Endometrium (tissue), 2 donors: ENCODE measurements around the gene ASIC3.
"Not testable (repeated sequence)": the region's sequence is repeated elsewhere in the genome, so short reads cannot be mapped to it uniquely, and the experiment has no call there.

Experiments
- FAIRE-seq: peaks from 2 replicates; lab custom pipeline; 2012; peaks lifted over from hg19 to GRCh38; lab: Jason Lieb, UNC
- donor health status: control.
- donor health status: control.

ASIC3 gene

DNA sequence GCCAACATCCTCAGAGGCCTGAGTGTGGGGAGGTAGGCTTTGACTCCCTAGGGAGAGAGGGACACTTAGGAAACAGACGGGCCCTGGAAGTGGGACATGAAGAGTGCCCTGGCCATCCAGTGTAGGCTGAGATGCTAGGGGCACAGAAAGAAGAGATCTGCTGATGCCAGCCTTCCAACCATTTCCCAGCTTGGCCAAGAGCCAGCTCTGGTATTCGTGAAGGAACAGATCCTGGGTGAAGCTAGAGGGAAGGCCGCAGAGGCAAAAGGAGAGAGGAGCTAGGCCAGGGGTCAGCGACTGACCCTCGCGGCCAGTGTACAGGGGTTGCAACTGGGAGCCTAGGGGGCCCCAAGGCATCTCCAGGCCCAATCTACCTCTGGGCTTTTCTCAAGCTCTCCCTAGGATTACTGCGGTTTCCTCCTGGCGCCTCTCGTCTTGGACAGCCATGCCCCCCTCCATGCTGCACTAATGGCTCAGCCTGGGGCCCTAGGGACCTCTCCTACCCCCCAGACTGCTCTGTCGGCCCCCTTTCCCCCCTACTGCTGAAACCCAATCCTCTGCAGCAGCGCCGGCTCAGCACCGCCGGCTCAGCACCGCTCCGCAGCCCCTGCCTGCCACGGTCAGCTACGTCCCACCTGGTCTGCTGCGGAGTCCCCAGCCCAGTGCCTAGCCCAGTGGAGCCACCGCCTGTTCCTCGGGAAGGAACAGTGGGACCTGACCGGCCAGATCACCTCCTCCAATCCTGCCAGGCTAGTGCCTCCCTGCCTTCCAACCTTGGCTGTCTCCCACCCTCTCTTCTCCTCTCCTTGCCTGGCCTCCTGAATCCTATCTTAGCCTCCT, at the start of gene ASIC3:
TSS of gene ASIC3 (plus strand) at position 556 of the 840 bp plus-strand sequence. CDS start 355 bp downstream, outside the sequence.
- no peak for FAIRE-seq

DNA sequence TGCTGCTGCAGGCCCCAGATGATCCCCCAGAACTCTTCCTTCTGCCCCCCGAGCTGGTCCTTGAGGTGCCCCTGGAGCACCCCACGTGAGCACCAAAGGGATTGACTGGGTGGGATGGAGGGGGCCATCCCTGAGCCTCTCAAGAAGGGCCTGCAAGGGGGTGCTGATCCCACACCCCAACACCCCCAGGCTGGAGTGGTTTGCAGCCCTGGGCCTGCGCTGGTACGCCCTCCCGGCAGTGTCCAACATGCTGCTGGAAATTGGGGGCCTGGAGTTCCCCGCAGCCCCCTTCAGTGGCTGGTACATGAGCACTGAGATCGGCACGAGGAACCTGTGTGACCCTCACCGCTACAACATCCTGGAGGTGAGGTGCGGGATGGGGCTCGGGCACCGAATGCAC, 49.3 kb upstream of the ASIC3 start:
- no peak for FAIRE-seq

DNA sequence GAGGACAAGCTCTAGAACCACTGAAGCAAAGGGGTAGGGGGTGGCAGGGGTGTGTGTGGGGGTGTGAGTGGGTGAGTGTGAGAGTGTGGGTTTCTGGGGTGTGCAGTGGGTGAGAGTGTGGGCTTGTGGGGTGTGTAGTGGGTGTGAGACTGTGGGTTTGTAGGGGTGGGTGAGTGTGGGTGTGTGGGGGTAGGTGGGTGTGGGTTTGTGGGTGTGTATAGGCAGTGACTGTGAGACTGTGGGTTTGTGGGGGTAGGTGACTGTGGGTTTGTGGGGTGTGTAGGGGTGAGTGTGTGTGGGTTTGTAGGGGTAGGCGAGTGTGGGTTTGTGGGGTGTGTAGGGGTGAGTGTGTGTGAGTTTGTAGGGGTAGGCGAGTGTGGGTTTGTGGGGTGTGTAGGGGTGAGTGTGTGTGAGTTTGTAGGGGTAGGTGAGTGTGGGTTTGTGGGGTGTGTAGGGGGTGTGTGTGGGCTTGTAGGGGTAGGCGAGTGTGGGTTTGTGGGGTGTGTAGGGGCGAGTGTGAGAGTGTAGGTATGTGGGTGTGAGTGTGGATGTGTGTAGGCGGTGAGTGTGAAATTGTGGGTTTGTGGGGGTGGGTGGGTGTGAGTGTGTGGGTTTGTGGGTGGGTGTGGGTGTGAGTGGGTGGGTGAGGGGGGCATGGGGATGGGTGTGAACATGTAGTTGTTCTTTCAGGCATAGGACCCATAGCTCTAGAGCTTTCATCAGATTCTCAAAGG, 48.7 kb upstream of the ASIC3 start:
- no peak for FAIRE-seq

DNA sequence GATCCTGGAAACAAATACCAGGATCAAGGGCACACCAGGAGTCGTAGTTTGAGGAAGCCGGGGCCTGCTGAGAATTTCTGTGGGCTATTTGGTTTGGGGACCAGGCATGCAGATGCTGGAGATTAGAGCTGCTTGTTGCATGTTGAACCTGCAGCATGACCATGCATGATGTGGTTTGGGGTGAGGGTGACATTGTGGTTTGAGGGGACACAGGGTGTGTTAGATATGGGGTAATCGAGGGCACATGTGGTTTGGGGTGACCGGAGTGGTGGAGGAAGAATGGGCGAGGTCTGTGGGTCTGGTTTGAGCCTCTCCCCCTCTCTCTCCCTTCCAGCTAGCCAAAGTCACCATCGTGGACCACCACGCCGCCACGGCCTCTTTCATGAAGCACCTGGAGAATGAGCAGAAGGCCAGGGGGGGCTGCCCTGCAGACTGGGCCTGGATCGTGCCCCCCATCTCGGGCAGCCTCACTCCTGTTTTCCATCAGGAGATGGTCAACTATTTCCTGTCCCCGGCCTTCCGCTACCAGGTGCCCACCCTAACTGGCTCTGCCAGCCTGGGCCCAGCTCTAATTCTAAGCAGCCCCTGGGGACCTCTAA, 47.3 kb upstream of the ASIC3 start:
- FAIRE-seq, result no peak

DNA sequence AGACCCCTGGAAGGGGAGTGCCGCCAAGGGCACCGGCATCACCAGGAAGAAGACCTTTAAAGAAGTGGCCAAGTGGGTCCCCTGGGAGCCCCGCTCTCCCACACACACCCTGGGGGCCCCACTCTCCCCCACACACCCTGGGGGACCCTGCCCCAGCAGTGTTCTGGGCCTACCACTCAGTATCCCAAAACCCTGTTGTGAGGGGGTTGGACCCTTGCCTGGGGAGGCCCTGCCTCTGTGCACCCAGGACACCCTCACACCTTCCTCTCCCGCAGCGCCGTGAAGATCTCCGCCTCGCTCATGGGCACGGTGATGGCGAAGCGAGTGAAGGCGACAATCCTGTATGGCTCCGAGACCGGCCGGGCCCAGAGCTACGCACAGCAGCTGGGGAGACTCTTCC, 46.8 kb upstream of the ASIC3 start:
- no peak for FAIRE-seq

DNA sequence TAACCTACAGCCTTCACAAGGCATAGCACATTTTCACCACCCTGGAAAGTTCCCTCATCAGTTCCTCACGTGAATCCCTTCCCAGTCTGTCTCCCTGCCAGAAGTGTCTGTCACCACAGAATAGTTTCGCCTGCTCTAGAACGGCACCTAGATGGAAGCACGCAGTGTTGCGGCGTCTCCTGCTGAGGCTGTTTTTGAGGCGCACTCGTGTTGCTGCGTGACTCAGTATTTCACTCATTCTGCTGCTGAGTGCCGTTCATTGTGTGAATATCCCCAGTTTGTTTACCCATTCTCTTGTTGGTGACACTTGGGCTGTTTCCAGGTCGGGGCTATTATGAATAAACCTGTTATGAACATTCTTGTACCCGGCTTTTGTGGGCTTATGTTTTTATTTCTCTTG, 44.8 kb upstream of the ASIC3 start:
- no peak for FAIRE-seq

DNA sequence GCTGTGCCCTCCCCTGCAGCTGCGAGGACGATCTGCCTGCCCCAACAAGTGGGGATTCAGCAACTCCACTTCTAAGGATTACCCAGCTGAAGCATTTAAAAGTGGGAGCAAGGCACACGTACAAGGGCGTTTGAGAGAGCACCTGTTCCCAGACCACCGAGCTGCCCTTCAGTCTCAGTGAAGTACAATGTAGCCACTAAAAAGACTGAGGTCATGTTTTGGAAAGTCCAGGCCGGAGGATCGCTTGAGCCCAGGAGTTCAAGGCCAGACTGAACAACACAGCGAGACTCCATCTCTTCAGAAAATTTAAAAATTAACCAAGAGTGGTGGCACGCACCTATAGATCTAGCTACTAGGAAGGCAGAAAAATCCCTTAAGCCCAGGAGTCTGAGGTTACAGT, 42.8 kb upstream of the ASIC3 start:
- FAIRE-seq, result no peak

DNA sequence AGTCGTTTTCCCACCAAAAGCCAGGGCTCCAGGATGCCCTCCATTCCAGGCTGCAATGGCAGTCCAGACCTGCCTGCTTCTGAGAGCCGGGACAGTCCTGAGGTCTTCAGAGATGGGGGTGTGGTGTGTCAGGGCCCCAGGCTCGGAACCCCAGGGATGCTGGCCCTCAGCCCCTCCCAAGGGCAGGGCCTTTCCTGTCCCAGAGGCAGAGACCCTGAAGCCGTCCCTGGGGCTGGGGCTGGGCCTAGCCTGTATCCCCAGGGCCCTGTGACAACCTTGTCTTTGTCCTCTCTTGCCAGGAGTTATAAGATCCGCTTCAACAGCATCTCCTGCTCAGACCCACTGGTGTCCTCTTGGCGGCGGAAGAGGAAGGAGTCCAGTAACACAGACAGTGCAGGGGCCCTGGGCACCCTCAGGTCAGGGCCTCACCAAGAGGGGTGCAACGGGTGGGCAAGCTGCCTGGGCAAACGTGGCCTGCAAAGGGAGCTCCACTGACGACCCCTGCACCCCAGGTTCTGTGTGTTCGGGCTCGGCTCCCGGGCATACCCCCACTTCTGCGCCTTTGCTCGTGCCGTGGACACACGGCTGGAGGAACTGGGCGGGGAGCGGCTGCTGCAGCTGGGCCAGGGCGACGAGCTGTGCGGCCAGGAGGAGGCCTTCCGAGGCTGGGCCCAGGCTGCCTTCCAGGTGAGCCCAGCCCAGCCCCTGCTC, 41.6 kb upstream of the ASIC3 start:
- no peak for FAIRE-seq

DNA sequence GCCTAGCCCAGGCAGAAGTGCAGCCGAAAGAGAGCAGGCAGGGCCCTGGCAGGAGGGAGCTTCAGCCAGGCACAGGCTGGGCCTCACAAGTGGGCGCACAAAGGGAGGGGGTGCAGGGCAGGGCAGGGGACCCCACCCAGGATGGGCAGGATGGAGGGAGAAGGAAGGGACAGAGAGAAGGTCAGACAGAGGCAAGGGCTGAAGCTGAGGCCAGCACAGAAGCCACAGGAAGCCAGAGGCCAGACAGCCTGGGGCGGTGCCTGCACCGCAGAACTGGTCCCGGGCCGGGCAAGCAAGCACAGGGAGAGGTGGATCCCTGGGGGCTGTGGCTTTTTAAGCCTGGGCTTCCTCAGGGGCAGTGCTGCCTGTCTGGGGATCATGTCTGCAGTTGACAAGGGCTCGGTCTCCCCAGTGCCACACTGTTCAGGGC, 40.8 kb upstream of the ASIC3 start:
- FAIRE-seq, result no peak

DNA sequence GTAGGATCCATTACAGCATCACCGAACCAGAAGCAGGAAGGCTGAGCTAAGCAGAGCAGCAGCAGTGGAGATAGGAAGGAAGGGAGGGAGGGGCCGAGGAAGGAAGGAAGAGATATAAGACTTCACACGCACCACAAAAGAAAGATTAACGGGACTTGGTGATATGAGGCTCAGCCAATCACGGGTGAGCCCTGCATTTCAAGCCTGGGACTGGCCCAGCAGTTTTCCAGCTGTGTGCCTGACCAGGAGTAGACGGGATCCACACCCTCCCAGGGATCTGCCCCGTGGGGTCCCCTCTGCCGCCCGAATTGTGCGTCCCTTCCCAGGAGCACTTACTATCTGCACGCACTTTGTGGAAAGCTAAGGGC, 40.2 kb upstream of the ASIC3 start:
- FAIRE-seq, result no peak

DNA sequence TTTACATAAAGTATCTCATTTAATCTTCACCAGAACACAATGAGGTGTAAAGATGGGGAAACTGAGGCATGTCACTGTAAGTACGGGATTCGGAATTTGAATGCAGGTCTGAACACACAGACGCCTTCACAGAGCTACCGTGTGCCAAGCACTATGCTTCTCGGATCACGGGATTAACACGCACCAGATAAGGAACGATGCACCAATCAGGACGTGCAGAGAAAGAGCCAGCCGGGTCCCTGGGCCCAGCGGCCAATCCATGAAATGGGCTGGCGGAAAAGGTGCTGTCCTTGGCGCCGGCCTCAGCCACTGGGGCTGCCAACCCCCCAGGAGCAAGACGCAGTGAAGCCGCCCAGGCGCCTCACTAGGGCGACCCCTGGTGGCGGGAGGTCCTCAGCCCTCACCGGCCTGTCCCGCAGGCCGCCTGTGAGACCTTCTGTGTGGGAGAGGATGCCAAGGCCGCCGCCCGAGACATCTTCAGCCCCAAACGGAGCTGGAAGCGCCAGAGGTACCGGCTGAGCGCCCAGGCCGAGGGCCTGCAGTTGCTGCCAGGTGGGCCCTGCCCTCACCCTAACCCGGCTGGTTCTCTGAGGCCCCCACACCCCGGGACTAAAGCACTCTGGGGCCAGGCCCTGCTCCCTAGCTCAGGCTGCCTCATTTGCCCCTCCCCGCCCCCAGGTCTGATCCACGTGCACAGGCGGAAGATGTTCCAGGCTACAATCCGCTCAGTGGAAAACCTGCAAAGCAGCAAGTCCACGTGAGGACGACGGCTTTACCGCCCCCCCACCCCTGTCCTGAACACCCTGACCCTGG, 39.6 kb upstream of the ASIC3 start:
- no peak for FAIRE-seq

DNA sequence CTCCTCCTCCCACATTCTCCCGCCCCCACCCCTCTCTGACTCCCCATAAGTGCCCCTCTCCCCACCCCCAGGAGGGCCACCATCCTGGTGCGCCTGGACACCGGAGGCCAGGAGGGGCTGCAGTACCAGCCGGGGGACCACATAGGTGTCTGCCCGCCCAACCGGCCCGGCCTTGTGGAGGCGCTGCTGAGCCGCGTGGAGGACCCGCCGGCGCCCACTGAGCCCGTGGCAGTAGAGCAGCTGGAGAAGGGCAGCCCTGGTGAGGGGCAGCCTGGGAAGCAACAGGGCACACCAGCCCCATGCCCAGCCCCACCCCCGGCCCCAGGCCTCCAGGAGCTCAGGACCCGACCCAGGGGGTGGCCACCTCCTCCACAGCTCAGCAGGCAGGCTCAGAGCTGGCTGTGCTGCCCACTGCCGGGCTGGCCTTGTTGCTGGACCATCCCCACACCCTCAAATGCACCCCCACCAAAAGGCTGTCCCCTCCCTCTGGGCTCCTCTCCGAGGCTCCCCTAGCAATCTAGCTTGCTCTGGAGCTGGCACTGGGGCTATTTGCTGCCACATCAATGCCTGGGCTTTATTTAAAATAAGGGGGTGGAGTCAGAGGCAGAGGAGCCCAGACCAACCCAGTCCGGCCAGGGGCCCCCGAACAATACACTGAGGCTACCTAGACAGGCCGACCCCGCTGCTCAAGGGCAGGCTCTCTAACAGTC, 38.8 kb upstream of the ASIC3 start:
- FAIRE-seq, result no peak

DNA sequence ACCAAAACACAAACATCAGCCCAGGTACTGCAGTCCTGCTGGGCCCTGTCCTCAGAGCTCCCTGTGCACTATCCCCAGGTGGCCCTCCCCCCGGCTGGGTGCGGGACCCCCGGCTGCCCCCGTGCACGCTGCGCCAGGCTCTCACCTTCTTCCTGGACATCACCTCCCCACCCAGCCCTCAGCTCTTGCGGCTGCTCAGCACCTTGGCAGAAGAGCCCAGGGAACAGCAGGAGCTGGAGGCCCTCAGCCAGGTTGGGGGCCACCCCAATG, 38.4 kb upstream of the ASIC3 start:
- no peak for FAIRE-seq

DNA sequence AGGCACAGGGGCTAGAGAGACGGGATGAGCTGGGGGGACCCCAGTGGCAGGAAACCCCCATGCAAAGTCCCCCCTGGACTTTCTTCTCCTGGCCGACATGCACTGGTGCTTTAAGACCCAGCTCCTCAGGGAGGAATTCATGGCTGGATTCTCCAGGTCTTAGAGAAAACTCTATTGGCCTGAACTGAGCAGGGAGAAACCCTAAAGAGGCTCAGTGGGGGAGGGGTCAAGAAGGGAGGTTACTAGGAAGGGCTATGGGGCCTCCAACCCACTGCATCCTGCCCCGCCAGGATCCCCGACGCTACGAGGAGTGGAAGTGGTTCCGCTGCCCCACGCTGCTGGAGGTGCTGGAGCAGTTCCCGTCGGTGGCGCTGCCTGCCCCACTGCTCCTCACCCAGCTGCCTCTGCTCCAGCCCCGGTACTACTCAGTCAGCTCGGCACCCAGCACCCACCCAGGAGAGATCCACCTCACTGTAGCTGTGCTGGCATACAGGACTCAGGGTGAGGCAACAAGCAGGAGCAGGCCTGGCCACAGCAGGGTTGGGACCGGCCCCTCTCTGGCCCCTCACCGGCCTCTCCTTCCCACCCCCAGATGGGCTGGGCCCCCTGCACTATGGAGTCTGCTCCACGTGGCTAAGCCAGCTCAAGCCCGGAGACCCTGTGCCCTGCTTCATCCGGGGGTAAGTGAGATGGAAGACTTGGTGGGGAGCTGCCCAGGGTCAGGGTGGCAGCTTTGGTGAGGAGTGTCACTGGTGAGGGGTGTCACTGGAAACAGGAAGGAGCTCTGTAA, 37.8 kb upstream of the ASIC3 start:
- no peak for FAIRE-seq

DNA sequence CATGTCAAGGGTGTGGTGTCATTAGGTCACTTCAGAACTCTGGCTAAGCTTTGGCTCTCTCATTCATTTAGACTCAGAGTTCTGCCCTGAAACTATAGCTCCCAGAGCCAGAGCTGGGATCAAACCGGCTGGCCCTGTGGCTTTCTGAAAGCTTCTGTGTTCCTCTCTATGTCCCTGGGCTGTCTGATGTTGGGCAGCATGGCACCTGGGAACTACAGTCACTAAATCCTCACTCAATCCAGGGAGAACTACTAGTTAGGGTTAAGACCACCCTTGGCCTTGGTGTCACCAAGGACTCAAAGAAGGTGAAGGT, 37.3 kb upstream of the ASIC3 start:
- no peak for FAIRE-seq

DNA sequence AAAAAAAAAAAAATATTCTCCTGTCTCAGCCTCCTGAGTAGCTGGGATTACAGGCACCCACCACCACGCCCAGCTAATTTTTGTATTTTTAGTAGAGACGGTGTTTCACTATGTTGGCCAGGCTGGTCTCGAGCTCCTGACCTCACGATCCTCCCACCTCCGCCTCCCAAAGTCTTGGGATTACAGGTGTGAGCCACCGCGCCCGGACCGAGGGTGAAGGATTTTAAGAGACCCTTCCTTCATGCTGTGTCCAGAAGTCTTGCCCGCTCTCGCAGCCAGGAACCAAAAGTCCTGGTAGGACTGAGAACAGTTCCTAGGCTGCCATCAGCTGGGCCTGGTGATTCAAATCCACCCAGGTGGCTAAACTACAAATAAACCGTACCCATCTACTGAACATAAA, 36.7 kb upstream of the ASIC3 start:
- FAIRE-seq, result not testable (repeated sequence)

DNA sequence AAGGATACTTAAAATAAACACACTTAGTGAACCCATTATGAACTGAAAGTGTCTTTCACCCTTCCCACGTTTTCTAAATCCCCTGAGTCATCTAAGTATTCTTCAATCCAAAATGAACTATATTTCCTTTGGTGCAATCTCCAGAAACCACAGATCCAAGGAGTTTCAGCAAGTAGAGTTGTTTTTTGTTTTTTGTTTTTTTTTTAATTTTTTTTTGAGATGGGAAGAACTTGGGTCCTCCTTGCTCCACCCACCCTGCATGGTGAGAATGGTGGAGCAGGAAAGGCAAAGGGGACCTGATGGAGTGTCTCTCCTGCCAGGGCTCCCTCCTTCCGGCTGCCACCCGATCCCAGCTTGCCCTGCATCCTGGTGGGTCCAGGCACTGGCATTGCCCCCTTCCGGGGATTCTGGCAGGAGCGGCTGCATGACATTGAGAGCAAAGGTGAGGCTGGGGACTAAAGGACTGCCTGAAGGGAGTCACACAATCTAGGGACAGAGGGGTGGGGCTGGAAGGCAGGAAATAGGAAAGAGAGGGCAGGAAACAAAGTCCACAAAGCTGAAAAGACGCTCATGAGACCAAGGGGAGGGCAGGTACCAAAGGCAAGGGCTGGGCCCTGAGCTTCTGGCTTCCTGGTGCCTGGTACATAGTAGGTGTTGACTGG, 36.2 kb upstream of the ASIC3 start:
- FAIRE-seq, result no peak

DNA sequence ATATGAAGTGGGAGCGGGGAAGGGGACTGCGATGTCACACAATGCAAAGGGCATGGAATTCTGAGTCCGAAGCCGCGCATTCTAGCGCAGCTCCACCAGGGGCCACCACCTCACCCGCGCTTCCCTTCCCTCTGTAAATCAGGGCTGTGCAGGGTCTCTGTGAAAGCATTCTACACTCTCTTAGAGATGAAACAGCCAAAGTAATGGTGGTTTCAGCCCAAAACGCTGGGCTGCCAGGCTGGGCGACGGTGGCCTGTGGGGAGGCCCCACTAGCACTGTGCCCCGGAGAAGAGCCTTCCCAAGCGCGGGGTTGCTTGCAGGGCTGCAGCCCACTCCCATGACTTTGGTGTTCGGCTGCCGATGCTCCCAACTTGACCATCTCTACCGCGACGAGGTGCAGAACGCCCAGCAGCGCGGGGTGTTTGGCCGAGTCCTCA, 35.4 kb upstream of the ASIC3 start:
- FAIRE-seq, result no peak

DNA sequence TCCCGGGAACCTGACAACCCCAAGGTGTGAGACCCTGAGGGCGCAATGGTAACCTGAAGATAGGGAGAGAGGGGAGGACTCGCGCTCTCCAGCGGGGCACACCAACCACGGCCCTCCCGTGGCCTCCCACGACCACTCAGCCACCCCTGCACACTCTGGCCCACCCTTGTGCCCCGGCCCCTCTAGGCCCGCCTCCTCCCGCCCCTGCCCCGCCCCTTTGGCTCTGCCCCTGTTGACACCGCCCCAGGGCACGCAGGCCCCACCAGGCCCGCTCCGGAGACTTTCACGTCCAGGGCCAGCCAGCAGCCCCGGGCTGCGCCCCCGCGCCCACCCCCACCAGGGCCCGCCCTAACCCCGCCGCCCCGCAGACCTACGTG, 35.0 kb upstream of the ASIC3 start:
- FAIRE-seq, result no peak
